Neural cell (in vitro differentiated cells): ENCODE measurements around the gene XBP1.

Source experiments
- EP300 ChIP-seq: fragments of 450-650 bp; conservative IDR thresholded peaks from 2 replicates; pipeline ENCODE4 v1.6.1; 2014; ENCODE audit warnings: antibody characterized with exemption, mild to moderate bottlenecking, moderate library complexity; ENCODE audit not compliant: poor library complexity, severe bottlenecking
- POLR2AphosphoS5 ChIP-seq: IDR thresholded peaks from 2 replicates; pipeline ENCODE4 v1.6.1; 2012
- RAD21 ChIP-seq: fragments of 450-650 bp; conservative IDR thresholded peaks from 2 replicates; pipeline ENCODE4 v1.6.1; 2014; ENCODE audit warnings: antibody characterized with exemption, mild to moderate bottlenecking, moderate library complexity
- TF ChIP-seq, protein P1 (sequence below): fragments of 450-650 bp; IDR thresholded peaks from 2 replicates; pipeline ENCODE4 v1.5.1; 2014; ENCODE audit warnings: antibody characterized with exemption, mild to moderate bottlenecking, moderate library complexity; ENCODE audit not compliant: poor library complexity, severe bottlenecking

DNA sequence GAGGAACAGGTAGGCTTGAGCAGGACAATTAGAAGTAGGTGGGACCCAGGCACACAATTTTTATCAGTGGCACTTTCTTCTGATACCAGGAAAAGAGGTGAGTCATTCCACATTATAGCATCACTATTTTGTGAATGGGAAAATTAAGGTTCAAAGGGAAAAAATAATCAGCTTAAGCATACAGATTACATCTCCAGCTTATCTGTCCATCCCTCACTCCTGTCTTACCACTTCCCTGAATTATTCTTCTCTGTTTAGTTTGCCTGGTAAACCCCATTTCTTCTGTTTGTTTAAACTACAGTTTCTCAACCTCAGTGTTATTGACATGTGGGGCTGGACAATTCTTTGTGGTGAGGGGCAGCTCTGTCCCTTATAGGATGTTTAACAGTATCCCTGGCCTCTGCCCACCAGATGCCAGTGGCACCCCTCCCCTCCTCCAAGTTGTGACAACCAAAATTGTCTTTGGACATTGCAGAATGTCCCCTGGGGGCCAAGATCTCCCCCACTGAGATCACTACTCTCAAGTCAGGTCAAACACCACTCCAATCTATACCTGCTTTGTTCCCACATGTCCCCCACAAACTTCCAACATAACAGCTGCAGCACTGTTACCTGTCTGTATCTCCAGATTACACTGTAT lies 8.5 kb upstream of the XBP1 start:
- TF ChIP-seq RAD21 = no peak
- TF ChIP-seq, protein P1, sequence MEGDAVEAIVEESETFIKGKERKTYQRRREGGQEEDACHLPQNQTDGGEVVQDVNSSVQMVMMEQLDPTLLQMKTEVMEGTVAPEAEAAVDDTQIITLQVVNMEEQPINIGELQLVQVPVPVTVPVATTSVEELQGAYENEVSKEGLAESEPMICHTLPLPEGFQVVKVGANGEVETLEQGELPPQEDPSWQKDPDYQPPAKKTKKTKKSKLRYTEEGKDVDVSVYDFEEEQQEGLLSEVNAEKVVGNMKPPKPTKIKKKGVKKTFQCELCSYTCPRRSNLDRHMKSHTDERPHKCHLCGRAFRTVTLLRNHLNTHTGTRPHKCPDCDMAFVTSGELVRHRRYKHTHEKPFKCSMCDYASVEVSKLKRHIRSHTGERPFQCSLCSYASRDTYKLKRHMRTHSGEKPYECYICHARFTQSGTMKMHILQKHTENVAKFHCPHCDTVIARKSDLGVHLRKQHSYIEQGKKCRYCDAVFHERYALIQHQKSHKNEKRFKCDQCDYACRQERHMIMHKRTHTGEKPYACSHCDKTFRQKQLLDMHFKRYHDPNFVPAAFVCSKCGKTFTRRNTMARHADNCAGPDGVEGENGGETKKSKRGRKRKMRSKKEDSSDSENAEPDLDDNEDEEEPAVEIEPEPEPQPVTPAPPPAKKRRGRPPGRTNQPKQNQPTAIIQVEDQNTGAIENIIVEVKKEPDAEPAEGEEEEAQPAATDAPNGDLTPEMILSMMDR = no peak
- TF ChIP-seq POLR2AphosphoS5 = no peak
- no peak for TF ChIP-seq EP300
